ENCODE measurements around the gene SNRPA1.

- TF ChIP-seq GATA3 (IDR thresholded peaks at IDR 0.05; ENCODE audit: low read depth, low read length) (no peak), GATA2 (IDR thresholded peaks at IDR 0.05; ENCODE audit: low read depth, low read length) (no peak)
Measured at GRCh38 chr15:101264911-101265641, 30.0 kb downstream of the SNRPA1 start.
